T-helper 17 cell (primary cell): Measurements from ENCODE around the gene UVSSA. TPM values are rescaled to one million over a fixed set of nuclear protein-coding genes. Genes with fewer than 3 reads are reported as not detected.
"Not testable (repeated sequence)": the region's sequence is repeated elsewhere in the genome, so short reads cannot be mapped to it uniquely, and the experiment has no call there.

ENCODE experiments used
- ATAC-seq: fragments of 150-1000 bp; cut with Tn5 transposase; 2 replicates; pipeline ENCODE4 v1.10.0; 2021; ENCODE audit warnings: mild to moderate bottlenecking, moderate library complexity
- DNase-seq, 3 donors: peaks; one replicate each; pipeline versions ENCODE4 v3.0.0 to v3.0.0-alpha.2; 2020 to 2021
- H3K9me3 ChIP-seq: one replicate; pipeline ENCODE4 v1.7.0; 2013; ENCODE audit warnings: low read length, mild to moderate bottlenecking; ENCODE audit not compliant: control insufficient read depth, poor library complexity, severe bottlenecking
- H3K27ac Mint-ChIP-seq: one replicate; pipeline ENCODE4 v1.8.0; 2022; ENCODE audit warnings: mild to moderate bottlenecking, moderate library complexity, mixed read lengths
- H3K27me3 Mint-ChIP-seq: one replicate; pipeline ENCODE4 v1.8.0; 2022; ENCODE audit warnings: mixed read lengths
- H3K36me3 Mint-ChIP-seq: one replicate; pipeline ENCODE4 v1.8.0; 2022; ENCODE audit warnings: low read depth, mixed read lengths
- H3K4me1 Mint-ChIP-seq: one replicate; pipeline ENCODE4 v1.8.0; 2022; ENCODE audit warnings: mild to moderate bottlenecking, mixed read lengths
- H3K4me3 Mint-ChIP-seq: one replicate; pipeline ENCODE4 v1.8.0; 2022; ENCODE audit warnings: mild to moderate bottlenecking, moderate library complexity, mixed read lengths
- total RNA-seq, 4 donors: library from RNA in 2 of 4; stranded (reverse) in 2 of 4; gene quantifications; one replicate each; pipeline ENCODE4 v1.2.3 and lab custom pipeline; 2022 to 2026

The UVSSA gene
- total RNA-seq, 2 donors from 2014 or later, result 36.0 to 37.1 TPM

GRCh38 chr4:1418494-1419285 lies 71.7 kb downstream of the UVSSA start:
- Mint-ChIP-seq H3K4me1 (peaks cover 6% of the 10 kb centered on the region), H3K27me3 (peaks cover 42% of the 10 kb centered on the region), H3K4me3 (no peak overlapping the region), H3K36me3 (peaks cover 4% of the 10 kb centered on the region), H3K27ac (no peak overlapping the region)
- DNase-seq, result no peak
- no peaks in the 10 kb centered on the region for H3K9me3 ChIP-seq
- no peak for ATAC-seq

GRCh38 chr4:1419708-1420107 lies 72.7 kb downstream of the UVSSA start:
- Mint-ChIP-seq H3K4me1 (peaks cover 6% of the 10 kb centered on the region), H3K4me3 (no peak overlapping the region), H3K36me3 (peaks cover 4% of the 10 kb centered on the region), H3K27ac (no peak overlapping the region), H3K27me3 (peaks cover 50% of the 10 kb centered on the region)
- DNase-seq (no peak), ATAC-seq (no peak)
- no peaks in the 10 kb centered on the region for H3K9me3 ChIP-seq

GRCh38 chr4:1421657-1422056 lies 74.6 kb downstream of the UVSSA start:
- DNase-seq, result no peak
- no peaks in the 10 kb centered on the region for H3K9me3 ChIP-seq
- Mint-ChIP-seq H3K27me3 (peaks cover 55% of the 10 kb centered on the region), H3K27ac (peak overlapping the region; percentile 72), H3K4me1 (no peaks in the 10 kb centered on the region), H3K36me3 (peaks cover under 1% of the 10 kb centered on the region), H3K4me3 (no peak overlapping the region)
- no peak for ATAC-seq

- no peak overlapping the region for H3K27ac Mint-ChIP-seq
- no peak overlapping the region for H3K4me3 Mint-ChIP-seq
- H3K9me3 ChIP-seq, result no peaks in the 10 kb centered on the region
- peaks cover 27% of the 10 kb centered on the region for H3K27me3 Mint-ChIP-seq
- H3K4me1 Mint-ChIP-seq, result no peaks in the 10 kb centered on the region
- no peaks in the 10 kb centered on the region for H3K36me3 Mint-ChIP-seq
- no peak for ATAC-seq
- DNase-seq, result no peak
Observed at GRCh38 chr4:1427010-1427409, 80.0 kb downstream of the UVSSA start.

- not testable (repeated sequence) for H3K4me1 Mint-ChIP-seq, ATAC-seq, H3K9me3 ChIP-seq, H3K27ac Mint-ChIP-seq, H3K4me3 Mint-ChIP-seq, H3K36me3 Mint-ChIP-seq, DNase-seq
- peaks cover 28% of the 10 kb centered on the region for H3K27me3 Mint-ChIP-seq
Observed at GRCh38 chr4:1443688-1444172, 96.7 kb downstream of the UVSSA start.

Other genes with a start within 250 kb of the UVSSA start
- gene RNF212, start 233.6 kb upstream of the UVSSA start, total RNA-seq, result 1 to 10 TPM; 2.1 to 2.6 TPM
- gene SPON2, start 174.6 kb upstream of the UVSSA start, total RNA-seq, result 1 to 10 TPM; 5.2 to 7.4 TPM
- gene CTBP1, start 98.1 kb upstream of the UVSSA start, total RNA-seq, result 100 to 1,000 TPM; 164 to 184 TPM
- gene MAEA, start 57.3 kb upstream of the UVSSA start, total RNA-seq, result 10 to 100 TPM; 46.9 to 75.8 TPM
- not detected for gene NKX1-1, start 59.2 kb downstream of the UVSSA start, total RNA-seq